H1 (cell line): ENCODE data around the gene TINAGL1.

Experiments
- ASH2L ChIP-seq: fragments of 200-600, 300-600 bp; sonication (generic); IDR thresholded peaks from one replicate; pipeline ENCODE4 v1.7.1; 2017; ENCODE audit warnings: low read length
- CHD2 ChIP-seq: IDR thresholded peaks from 2 replicates; pipeline ENCODE4 v1.6.1; 2012; ENCODE audit warnings: low read length, improper control_type of control experiment
- CTCF ChIP-seq, 3 experiments: IDR thresholded peaks; 1 replicate in 2 of 3; 2 replicates in 1 of 3; pipeline versions ENCODE4 v1.5.1 to v1.6.1; 2011; ENCODE audit warnings: low read length in 3 of 3, mild to moderate bottlenecking in 3 of 3, inconsistent platforms in 2 of 3, low read depth in 1 of 3, moderate library complexity in 1 of 3; ENCODE audit not compliant: insufficient read depth in 1 of 3; ENCODE audit errors: control extremely low read depth in 1 of 3
- EGR1 ChIP-seq: IDR thresholded peaks from 2 replicates; pipeline ENCODE4 v1.6.1; 2011; ENCODE audit warnings: low read depth, low read length, borderline replicate concordance
- EZH2 ChIP-seq: fragments of 200-600 bp; sonication (generic); IDR thresholded peaks from 2 replicates; pipeline ENCODE4 v1.7.1; 2012; ENCODE audit warnings: low read depth, mild to moderate bottlenecking, moderate library complexity, low read length, inconsistent platforms; ENCODE audit not compliant: severe bottlenecking
- KDM1A ChIP-seq: fragments of 200-600, 300-600 bp; sonication (generic); IDR thresholded peaks from 2 replicates; pipeline ENCODE4 v1.7.1; 2016; ENCODE audit warnings: mild to moderate bottlenecking, low read length, borderline replicate concordance
- POLR2A ChIP-seq, 2 experiments: IDR thresholded peaks; 1 replicate in 1 of 2; 2 replicates in 1 of 2; pipeline ENCODE4 v1.6.1; 2011; ENCODE audit warnings: low read depth in 2 of 2, low read length in 2 of 2, mild to moderate bottlenecking in 2 of 2; ENCODE audit errors: control extremely low read depth in 1 of 2
- POLR2AphosphoS5 ChIP-seq: IDR thresholded peaks from 2 replicates; pipeline ENCODE4 v1.6.1; 2011; ENCODE audit warnings: low read depth, low read length
- RFX5 ChIP-seq: IDR thresholded peaks from 2 replicates; pipeline ENCODE4 v1.6.1; 2011; ENCODE audit warnings: low read depth, low read length, improper control_type of control experiment, borderline replicate concordance

- no peak for TF ChIP-seq CTCF (IDR thresholded peaks at IDR 0.05; ENCODE audit: control extremely low read depth in 1 of 3, insufficient read depth in 1 of 3, low read depth in 1 of 3, low read length in 3 of 3)
- TF ChIP-seq ASH2L, result no peak
- TF ChIP-seq POLR2A (IDR thresholded peaks at IDR 0.05; ENCODE audit: control extremely low read depth in 1 of 2, low read depth in 2 of 2, low read length in 2 of 2), result no peak
- no peak for TF ChIP-seq EGR1
- TF ChIP-seq CHD2, result no peak
- TF ChIP-seq KDM1A, result no peak
- no peak for TF ChIP-seq POLR2AphosphoS5
- no peak for TF ChIP-seq EZH2
- no peak for TF ChIP-seq RFX5
Measured at GRCh38 chr1:31592132-31592531, 15.8 kb downstream of the TINAGL1 start.
